GM23248 (cell line): ENCODE results near the gene PTP4A2.

ENCODE experiments used
- EZH2 ChIP-seq: fragments of 200-600 bp; sonication (generic); IDR thresholded peaks from 2 replicates; pipeline ENCODE4 v1.6.1; 2018; ENCODE audit warnings: antibody characterized with exemption, mild to moderate bottlenecking; ENCODE audit not compliant: insufficient read depth, poor library complexity, severe bottlenecking
- EZH2phosphoT487 ChIP-seq: fragments of 200-600 bp; sonication (generic); IDR thresholded peaks from 2 replicates; pipeline ENCODE4 v1.6.1; 2018; ENCODE audit warnings: antibody characterized with exemption, moderate library complexity, mild to moderate bottlenecking, low read depth; ENCODE audit not compliant: insufficient read depth

DNA sequence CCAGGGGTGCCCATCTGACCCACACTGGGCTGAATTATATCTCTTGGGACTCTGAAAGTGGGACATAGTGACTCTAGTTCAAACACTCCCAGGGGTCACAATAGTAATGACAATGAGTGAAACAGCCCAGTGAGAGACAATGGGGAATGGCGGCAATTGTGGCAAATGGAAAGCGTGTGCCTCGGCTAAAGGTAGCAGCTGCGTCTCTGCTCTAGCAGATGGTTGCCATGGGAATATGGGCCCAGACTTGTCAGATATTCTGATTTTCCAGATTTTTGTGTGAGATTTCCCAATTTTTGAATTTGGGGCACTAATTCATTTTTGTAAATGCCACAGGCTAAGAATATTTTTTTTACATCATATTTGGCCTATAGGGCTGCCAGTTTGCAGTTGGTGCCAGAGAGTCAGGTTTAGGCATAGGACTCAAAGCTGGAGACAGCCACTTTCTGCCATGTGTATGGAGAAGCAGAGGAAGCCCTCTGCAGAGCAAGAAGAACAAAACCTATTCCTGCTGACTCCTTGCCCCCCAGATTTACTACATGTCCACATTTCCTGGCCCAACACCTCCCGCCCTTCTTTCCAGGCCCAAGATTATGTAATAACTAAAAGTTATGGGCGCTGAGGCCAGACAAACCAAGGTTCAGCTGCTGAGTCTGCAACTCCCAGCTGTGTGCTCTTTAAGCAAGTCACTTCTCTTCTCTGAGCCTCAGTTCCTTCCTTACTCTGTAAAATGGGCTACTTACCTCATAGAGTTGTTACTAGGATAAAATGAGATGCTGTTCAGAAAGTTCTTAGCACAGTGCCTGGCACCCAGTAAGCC, 21.6 kb upstream of the PTP4A2 start:
- TF ChIP-seq EZH2 (no peak), EZH2phosphoT487 (no peak)
